Measurements from ENCODE around the gene COX6A2. TPM values are rescaled to one million over a fixed set of nuclear protein-coding genes. Genes with fewer than 3 reads are reported as not detected.

Gene COX6A2
- polyA plus RNA-seq, 1 donor from 2014 or later = not detected

- H3K4me3 ChIP-seq (ENCODE audit: low read length) = peak overlapping the region; percentile 8
These were observed 27.6 kb upstream of the COX6A2 start for GRCh38 chr16:31455601-31456314.

GRCh38 chr16:31453255-31454204 is 25.4 kb upstream of the COX6A2 start:
- H3K27ac ChIP-seq (ENCODE audit: low read length) = no peak overlapping the region
- no peaks in the 10 kb centered on the region for H3K27me3 ChIP-seq (ENCODE audit: insufficient read depth, low read depth, low read length)
- no peaks in the 10 kb centered on the region for H3K36me3 ChIP-seq (ENCODE audit: insufficient read depth, low read length)
- TF ChIP-seq EP300 (conservative IDR thresholded peaks at IDR 0.05; ENCODE audit: poor library complexity, severe bottlenecking) (no peak), TAF1 (IDR thresholded peaks at IDR 0.05; ENCODE audit: low read depth) (no peak)
- H3K4me3 ChIP-seq (ENCODE audit: low read length) = no peak overlapping the region
- no peak overlapping the region for H3K9ac ChIP-seq (ENCODE audit: low read length)
- no peaks in the 10 kb centered on the region for H3F3A ChIP-seq (ENCODE audit: insufficient read depth, low read length, poor library complexity, severe bottlenecking)
- no peak overlapping the region for H3K4me2 ChIP-seq (ENCODE audit: low read length)
- H2AFZ ChIP-seq (ENCODE audit: low read depth, low read length) = no peak overlapping the region
- peaks cover 19% of the 10 kb centered on the region for H3K79me2 ChIP-seq (replicated peaks; ENCODE audit: insufficient read depth, low read length)
- no peaks in the 10 kb centered on the region for H4K20me1 ChIP-seq (ENCODE audit: insufficient read depth)
- no peaks in the 10 kb centered on the region for H3K9me2 ChIP-seq (ENCODE audit: insufficient read depth, low read length)
- no peaks in the 10 kb centered on the region for H3K9me3 ChIP-seq (ENCODE audit: low read length)

More at GRCh38 chr16:31455601-31456314, 27.6 kb upstream of the COX6A2 start:
- Histone ChIP-seq H4K20me1 (ENCODE audit: insufficient read depth) (no peaks in the 10 kb centered on the region), H2AFZ (ENCODE audit: low read depth, low read length) (no peak overlapping the region), H3K36me3 (ENCODE audit: insufficient read depth, low read length) (no peaks in the 10 kb centered on the region), H3K4me2 (ENCODE audit: low read length) (no peak overlapping the region), H3K9ac (ENCODE audit: low read length) (no peak overlapping the region), H3F3A (ENCODE audit: insufficient read depth, low read length, poor library complexity, severe bottlenecking) (peaks cover 8% of the 10 kb centered on the region), H3K27ac (ENCODE audit: low read length) (no peak overlapping the region), H3K9me3 (ENCODE audit: low read length) (no peaks in the 10 kb centered on the region), H3K79me2 (replicated peaks; ENCODE audit: insufficient read depth, low read length) (peaks cover 19% of the 10 kb centered on the region), H3K27me3 (ENCODE audit: insufficient read depth, low read depth, low read length) (no peaks in the 10 kb centered on the region), H3K9me2 (ENCODE audit: insufficient read depth, low read length) (no peaks in the 10 kb centered on the region)
- TF ChIP-seq MXI1 (conservative IDR thresholded peaks at IDR 0.05; ENCODE audit: poor library complexity, severe bottlenecking) = no peak
- TF ChIP-seq, protein P1, sequence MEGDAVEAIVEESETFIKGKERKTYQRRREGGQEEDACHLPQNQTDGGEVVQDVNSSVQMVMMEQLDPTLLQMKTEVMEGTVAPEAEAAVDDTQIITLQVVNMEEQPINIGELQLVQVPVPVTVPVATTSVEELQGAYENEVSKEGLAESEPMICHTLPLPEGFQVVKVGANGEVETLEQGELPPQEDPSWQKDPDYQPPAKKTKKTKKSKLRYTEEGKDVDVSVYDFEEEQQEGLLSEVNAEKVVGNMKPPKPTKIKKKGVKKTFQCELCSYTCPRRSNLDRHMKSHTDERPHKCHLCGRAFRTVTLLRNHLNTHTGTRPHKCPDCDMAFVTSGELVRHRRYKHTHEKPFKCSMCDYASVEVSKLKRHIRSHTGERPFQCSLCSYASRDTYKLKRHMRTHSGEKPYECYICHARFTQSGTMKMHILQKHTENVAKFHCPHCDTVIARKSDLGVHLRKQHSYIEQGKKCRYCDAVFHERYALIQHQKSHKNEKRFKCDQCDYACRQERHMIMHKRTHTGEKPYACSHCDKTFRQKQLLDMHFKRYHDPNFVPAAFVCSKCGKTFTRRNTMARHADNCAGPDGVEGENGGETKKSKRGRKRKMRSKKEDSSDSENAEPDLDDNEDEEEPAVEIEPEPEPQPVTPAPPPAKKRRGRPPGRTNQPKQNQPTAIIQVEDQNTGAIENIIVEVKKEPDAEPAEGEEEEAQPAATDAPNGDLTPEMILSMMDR (IDR thresholded peaks at IDR 0.05; ENCODE audit: poor library complexity, severe bottlenecking) = peak; percentile 32
- no peak for TF ChIP-seq SMC3 (conservative IDR thresholded peaks at IDR 0.05; ENCODE audit: poor library complexity)
- TF ChIP-seq RAD21 (conservative IDR thresholded peaks at IDR 0.05) = no peak
- no peak for TF ChIP-seq TAF1 (IDR thresholded peaks at IDR 0.05; ENCODE audit: low read depth)
- TF ChIP-seq, protein P2, sequence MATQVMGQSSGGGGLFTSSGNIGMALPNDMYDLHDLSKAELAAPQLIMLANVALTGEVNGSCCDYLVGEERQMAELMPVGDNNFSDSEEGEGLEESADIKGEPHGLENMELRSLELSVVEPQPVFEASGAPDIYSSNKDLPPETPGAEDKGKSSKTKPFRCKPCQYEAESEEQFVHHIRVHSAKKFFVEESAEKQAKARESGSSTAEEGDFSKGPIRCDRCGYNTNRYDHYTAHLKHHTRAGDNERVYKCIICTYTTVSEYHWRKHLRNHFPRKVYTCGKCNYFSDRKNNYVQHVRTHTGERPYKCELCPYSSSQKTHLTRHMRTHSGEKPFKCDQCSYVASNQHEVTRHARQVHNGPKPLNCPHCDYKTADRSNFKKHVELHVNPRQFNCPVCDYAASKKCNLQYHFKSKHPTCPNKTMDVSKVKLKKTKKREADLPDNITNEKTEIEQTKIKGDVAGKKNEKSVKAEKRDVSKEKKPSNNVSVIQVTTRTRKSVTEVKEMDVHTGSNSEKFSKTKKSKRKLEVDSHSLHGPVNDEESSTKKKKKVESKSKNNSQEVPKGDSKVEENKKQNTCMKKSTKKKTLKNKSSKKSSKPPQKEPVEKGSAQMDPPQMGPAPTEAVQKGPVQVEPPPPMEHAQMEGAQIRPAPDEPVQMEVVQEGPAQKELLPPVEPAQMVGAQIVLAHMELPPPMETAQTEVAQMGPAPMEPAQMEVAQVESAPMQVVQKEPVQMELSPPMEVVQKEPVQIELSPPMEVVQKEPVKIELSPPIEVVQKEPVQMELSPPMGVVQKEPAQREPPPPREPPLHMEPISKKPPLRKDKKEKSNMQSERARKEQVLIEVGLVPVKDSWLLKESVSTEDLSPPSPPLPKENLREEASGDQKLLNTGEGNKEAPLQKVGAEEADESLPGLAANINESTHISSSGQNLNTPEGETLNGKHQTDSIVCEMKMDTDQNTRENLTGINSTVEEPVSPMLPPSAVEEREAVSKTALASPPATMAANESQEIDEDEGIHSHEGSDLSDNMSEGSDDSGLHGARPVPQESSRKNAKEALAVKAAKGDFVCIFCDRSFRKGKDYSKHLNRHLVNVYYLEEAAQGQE (IDR thresholded peaks at IDR 0.05; ENCODE audit: borderline replicate concordance) = no peak

Data from neural cell (in vitro differentiated cells).